IMR-90 (cell line): ENCODE measurements around the gene LAPTM5. TPM values are rescaled to one million over a fixed set of nuclear protein-coding genes. Genes with fewer than 3 reads are reported as not detected.

ENCODE experiments used
- ATAC-seq: fragments of 200-7000 bp; cut with Tn5 transposase; 2 replicates; pipeline ENCODE4 v1.9.1; 2020; ENCODE audit warnings: low read depth, mild to moderate bottlenecking, moderate library complexity
- BruUV-seq: library from RNA; stranded (reverse); fragments of 400-500 nt; replicated peaks from 2 replicates; lab custom pipeline; 2021; lab: Mats Ljungman, UMichigan
- CTCF ChIA-PET: fragments of 300-600 bp; formaldehyde crosslinking; extraction: SDS; loops from one replicate; lab custom pipeline; 2021; ENCODE audit warnings: antibody characterized with exemption; lab: Yijun Ruan, JAX
- POLR2A ChIA-PET: fragments of 300-600 bp; sonication (Branson Sonifier 250); formaldehyde crosslinking; loops from one replicate; lab custom pipeline; 2022; ENCODE audit warnings: antibody characterized with exemption; ENCODE audit not compliant: unreplicated experiment; lab: Charles Lee
- DNase-seq: peaks from one replicate; pipeline ENCODE4 v3.0.0; 2013
- H2AFZ ChIP-seq: replicated peaks from 2 replicates; pipeline ENCODE3; 2013; ENCODE audit warnings: low read length, mild to moderate bottlenecking; ENCODE audit not compliant: poor library complexity
- H2AK5ac ChIP-seq: 2 replicates; pipeline ENCODE4 v1.6.1; 2013; ENCODE audit warnings: low read depth, low read length, inconsistent platforms
- H2AK9ac ChIP-seq: replicated peaks from 2 replicates; pipeline ENCODE3; 2013; ENCODE audit warnings: mild to moderate bottlenecking, low read depth, low read length, moderate library complexity; ENCODE audit not compliant: poor library complexity
- H2BK120ac ChIP-seq: 2 replicates; pipeline ENCODE4 v1.6.1; 2013; ENCODE audit warnings: low read depth, low read length, inconsistent platforms
- H2BK15ac ChIP-seq: 3 replicates; pipeline ENCODE4 v1.6.1; 2013; ENCODE audit warnings: low read depth, low read length, inconsistent platforms
- H2BK20ac ChIP-seq: 2 replicates; pipeline ENCODE4 v1.6.1; 2013; ENCODE audit warnings: low read depth, mild to moderate bottlenecking, inconsistent platforms, low read length, moderate library complexity
- H2BK5ac ChIP-seq: 2 replicates; pipeline ENCODE4 v1.6.1; 2013; ENCODE audit warnings: mild to moderate bottlenecking, low read depth, low read length, inconsistent platforms; ENCODE audit not compliant: poor library complexity, severe bottlenecking
- H3K14ac ChIP-seq: replicated peaks from 2 replicates; pipeline ENCODE4 v1.6.1; 2013; ENCODE audit warnings: low read depth, low read length, inconsistent platforms
- H3K18ac ChIP-seq: 2 replicates; pipeline ENCODE4 v1.6.1; 2013; ENCODE audit warnings: low read depth, low read length, control low read depth
- H3K23ac ChIP-seq: 2 replicates; pipeline ENCODE4 v1.6.1; 2013; ENCODE audit warnings: low read depth, low read length, inconsistent platforms
- H3K27ac ChIP-seq: 2 replicates; pipeline ENCODE4 v1.5.1; 2013; ENCODE audit warnings: mild to moderate bottlenecking, control low read depth, low read length; ENCODE audit not compliant: insufficient read depth
- H3K27me3 ChIP-seq: 2 replicates; pipeline ENCODE4 v1.6.1; 2013; ENCODE audit warnings: low read length; ENCODE audit not compliant: control insufficient read depth, insufficient read depth
- H3K36me3 ChIP-seq: 2 replicates; pipeline ENCODE4 v1.6.1; 2013; ENCODE audit warnings: low read length, mixed read lengths; ENCODE audit not compliant: control insufficient read depth, insufficient read depth
- H3K4ac ChIP-seq: 2 replicates; pipeline ENCODE4 v1.6.1; 2013; ENCODE audit warnings: low read depth, low read length, inconsistent platforms
- H3K4me1 ChIP-seq: 2 replicates; pipeline ENCODE4 v1.6.1; 2013; ENCODE audit warnings: low read length, mixed read lengths; ENCODE audit not compliant: control insufficient read depth, insufficient read depth
- H3K4me2 ChIP-seq: 2 replicates; pipeline ENCODE4 v1.6.1; 2013; ENCODE audit warnings: low read depth, mild to moderate bottlenecking, control low read depth, low read length, moderate library complexity
- H3K4me3 ChIP-seq: 2 replicates; pipeline ENCODE4 v1.5.1; 2013; ENCODE audit warnings: low read depth, mild to moderate bottlenecking, control low read depth, low read length, moderate library complexity; ENCODE audit not compliant: insufficient read depth
- H3K56ac ChIP-seq: 2 replicates; pipeline ENCODE4 v1.6.1; 2013; ENCODE audit warnings: low read length, inconsistent platforms; ENCODE audit not compliant: insufficient read depth; ENCODE audit errors: extremely low read depth
- H3K79me1 ChIP-seq, 2 experiments: 2 replicates each; pipeline ENCODE4 v1.6.1; 2013; ENCODE audit warnings: low read length in 2 of 2, inconsistent platforms in 1 of 2, low read depth in 1 of 2
- H3K9ac ChIP-seq: 2 replicates; pipeline ENCODE4 v1.6.1; 2013; ENCODE audit warnings: low read depth, low read length, control low read depth
- H3K9me1 ChIP-seq: 2 replicates; pipeline ENCODE4 v1.6.1; 2013; ENCODE audit warnings: low read length, inconsistent platforms; ENCODE audit not compliant: insufficient read depth
- H3K9me3 ChIP-seq: 2 replicates; pipeline ENCODE4 v1.6.1; 2013; ENCODE audit warnings: low read length; ENCODE audit not compliant: control insufficient read depth, insufficient read depth
- H4K20me1 ChIP-seq: 2 replicates; pipeline ENCODE4 v1.6.1; 2013; ENCODE audit warnings: low read length, inconsistent platforms; ENCODE audit not compliant: insufficient read depth
- H4K5ac ChIP-seq: 2 replicates; pipeline ENCODE4 v1.6.1; 2013; ENCODE audit warnings: mild to moderate bottlenecking, low read depth, low read length, control low read depth
- H4K8ac ChIP-seq, 2 experiments: 2 replicates each; pipeline ENCODE4 v1.6.1; 2013; ENCODE audit warnings: low read depth in 2 of 2, low read length in 2 of 2, control low read depth in 1 of 2, inconsistent platforms in 1 of 2
- H4K91ac ChIP-seq: 2 replicates; pipeline ENCODE4 v1.6.1; 2013; ENCODE audit warnings: low read depth, low read length, inconsistent platforms; ENCODE audit not compliant: insufficient read depth
- BHLHE40 ChIP-seq: fragments of 150-350 bp; IDR thresholded peaks from 2 replicates; pipeline ENCODE4 v1.6.1; 2016; ENCODE audit warnings: mild to moderate bottlenecking, low read depth, low read length
- CEBPB ChIP-seq: IDR thresholded peaks from 2 replicates; pipeline ENCODE4 v1.6.1; 2012; ENCODE audit warnings: low read depth, low read length, improper control_type of control experiment
- CHD1 ChIP-seq: IDR thresholded peaks from 2 replicates; pipeline ENCODE4 v1.6.1; 2012; ENCODE audit warnings: low read depth, low read length, improper control_type of control experiment
- FOS ChIP-seq: fragments of 150-350 bp; IDR thresholded peaks from 2 replicates; pipeline ENCODE4 v1.6.1; 2016; ENCODE audit warnings: low read depth, low read length
- MAFK ChIP-seq: IDR thresholded peaks from 2 replicates; pipeline ENCODE4 v1.6.1; 2012; ENCODE audit warnings: low read depth, low read length, improper control_type of control experiment
- MAZ ChIP-seq: IDR thresholded peaks from 2 replicates; pipeline ENCODE4 v1.6.1; 2012; ENCODE audit warnings: low read depth, mild to moderate bottlenecking, low read length, improper control_type of control experiment, moderate library complexity, borderline replicate concordance
- MXI1 ChIP-seq: IDR thresholded peaks from 2 replicates; pipeline ENCODE4 v1.6.1; 2012; ENCODE audit warnings: low read depth, mild to moderate bottlenecking, low read length, moderate library complexity, borderline replicate concordance
- NFE2L2 ChIP-seq: fragments of 150-350 bp; IDR thresholded peaks from 2 replicates; pipeline ENCODE4 v1.6.1; 2016; ENCODE audit warnings: low read depth, mild to moderate bottlenecking, low read length
- POLR2A ChIP-seq: IDR thresholded peaks from 2 replicates; pipeline ENCODE4 v1.6.1; 2012; ENCODE audit warnings: mild to moderate bottlenecking, low read depth, low read length
- RAD21 ChIP-seq: IDR thresholded peaks from 2 replicates; pipeline ENCODE4 v1.6.1; 2012; ENCODE audit warnings: low read length, improper control_type of control experiment
- RCOR1 ChIP-seq: IDR thresholded peaks from 2 replicates; pipeline ENCODE4 v1.6.1; 2012; ENCODE audit warnings: mild to moderate bottlenecking, low read length, improper control_type of control experiment; ENCODE audit not compliant: insufficient replicate concordance
- SMC3 ChIP-seq: fragments of 150-350 bp; IDR thresholded peaks from 2 replicates; pipeline ENCODE4 v1.6.1; 2016; ENCODE audit warnings: low read depth, mild to moderate bottlenecking, antibody characterized with exemption, low read length, moderate library complexity
- WGBS, 2 experiments: methylation state at CpG; one replicate each; pipeline versions ENCODE4 v1.1.5 to v1.1.7; 2013; ENCODE audit warnings: missing lambda C conversion rate in 2 of 2; ENCODE audit not compliant: insufficient read length in 1 of 2; ENCODE audit errors: extremely low coverage in 2 of 2; 5-methylcytosine and 5-hydroxymethylcytosine counted together
- dilution Hi-C: fragments of 300-500 bp; cut with HindIII; formaldehyde crosslinking; loops from one replicate; pipeline ENCODE4 v1.14.3; 2018; ENCODE audit warnings: low sequenced_read_pairs; ENCODE audit not compliant: unreplicated experiment
- in situ Hi-C: fragments of 300-500 bp; cut with MboI; formaldehyde crosslinking; loops from 3 replicates; pipeline ENCODE4 v1.14.3; 2019; ENCODE audit warnings: low sequenced_read_pairs, inconsistent platforms, mixed read lengths
- intact Hi-C: fragments of 100-400 bp; cut with micrococcal nuclease; formaldehyde crosslinking; loops from 2 replicates; pipeline ENCODE4 v1.10.0; 2022
- polyA plus RNA-seq, 3 experiments: library from polyadenylated mRNA; depleted of rRNA; stranded (reverse); fragments of >200 nt; gene quantifications; 2 replicates each; pipeline ENCODE4 v1.2.3, GENCODE V29; 2012; ENCODE audit warnings: low replicate concordance in 1 of 3
- total RNA-seq: library from RNA; depleted of rRNA; stranded (reverse); fragments of >200 nt; gene quantifications from 2 replicates; pipeline ENCODE4 v1.2.3, GENCODE V29; 2012
- TF ChIP-seq, protein P1 (sequence below): fragments of 150-350 bp; IDR thresholded peaks from 2 replicates; pipeline ENCODE4 v1.6.1; 2017; ENCODE audit warnings: mild to moderate bottlenecking, antibody characterized with exemption, low read length, low read depth
- TF ChIP-seq, protein P2 (sequence below): conservative IDR thresholded peaks from 2 replicates; pipeline ENCODE4 v1.5.1; 2012; ENCODE audit warnings: mild to moderate bottlenecking, low read depth, low read length, improper control_type of control experiment

The LAPTM5 gene
- total and polyA plus RNA-seq, 2 of the 4 experiments (the other 2 are of a cell fraction): 0.09 TPM; not detected in 1

DNA sequence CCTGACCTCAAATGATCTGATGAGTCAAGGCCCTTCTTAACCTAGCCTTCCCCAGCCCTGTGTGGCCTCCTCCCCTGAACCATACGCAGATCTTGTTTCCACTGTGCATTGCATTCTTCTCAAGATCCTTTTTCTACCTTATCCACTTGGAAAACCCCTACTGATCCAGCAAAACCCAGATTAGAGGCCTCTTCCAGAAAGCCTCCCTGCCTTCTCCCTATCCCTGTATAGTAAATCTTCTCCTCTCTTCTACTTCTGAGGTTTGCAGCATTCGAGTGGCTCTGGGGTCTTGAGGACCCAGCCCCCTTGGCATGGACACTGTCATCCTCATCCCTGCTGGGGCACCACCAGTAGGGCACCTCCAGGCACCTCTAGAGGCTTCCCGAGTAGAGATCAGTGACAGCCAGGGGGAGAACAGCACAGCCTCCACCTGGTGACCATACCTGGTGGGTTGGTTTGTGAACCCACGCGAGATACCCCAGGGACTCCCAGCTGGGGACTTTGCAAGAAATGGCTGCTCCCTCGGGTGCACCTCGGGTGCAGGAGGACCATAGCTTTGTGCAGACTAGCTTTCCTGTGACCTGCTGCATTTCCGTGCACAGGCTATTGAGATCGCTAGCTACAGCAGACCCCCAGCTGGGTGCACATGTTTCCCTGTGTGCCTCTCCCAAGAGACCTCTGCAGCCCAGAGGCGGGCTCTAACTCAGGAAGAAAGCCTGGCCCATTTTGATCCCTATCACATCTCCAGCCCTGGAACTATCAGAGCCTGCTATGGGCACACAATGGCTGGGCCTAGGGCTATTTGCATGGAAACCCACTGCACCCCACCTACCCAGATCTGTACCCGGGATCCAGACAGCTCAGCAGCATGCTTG lies 68.4 kb downstream of the LAPTM5 start:
- Histone ChIP-seq H3K9me3 (peaks cover 3% of the 10 kb centered on the region; the same call in 1 of the 2 replicates), H3K4me2 (no peak overlapping the region), H4K5ac (no peak overlapping the region), H3K27ac (no peak overlapping the region), H3K14ac (no peak overlapping the region), H3K18ac (no peak overlapping the region), H2BK15ac (no peak overlapping the region), H2BK20ac (no peak overlapping the region), H2BK5ac (no peak overlapping the region), H4K8ac (no peak overlapping the region), H2AK9ac (no peak overlapping the region), H3K23ac (no peak overlapping the region), H3K79me1 (no peaks in the 10 kb centered on the region), H3K4me1 (no peaks in the 10 kb centered on the region), H3K9me1 (no peaks in the 10 kb centered on the region), H3K4ac (no peak overlapping the region), H3K36me3 (no peaks in the 10 kb centered on the region), H4K20me1 (no peaks in the 10 kb centered on the region), H2AK5ac (no peak overlapping the region), H3K27me3 (peaks cover 53% of the 10 kb centered on the region), H2AFZ (no peak overlapping the region), H3K56ac (no peak overlapping the region), H3K9ac (no peak overlapping the region), H4K91ac (no peak overlapping the region), H3K4me3 (no peak overlapping the region), H2BK120ac (no peak overlapping the region)
- ChIA-PET POLR2A (no interaction called here), CTCF (no interaction called here)
- in situ Hi-C loops: no loop called here
- DNase-seq (no peak), ATAC-seq (no peak)
- WGBS, 2 experiments: 53% methylated on average over 7 of the region's 11 CpGs; no CpG with 5 or more reads in 1 of the 2 experiments
- BruUV-seq: no TSS peak
- TF ChIP-seq, protein P1, sequence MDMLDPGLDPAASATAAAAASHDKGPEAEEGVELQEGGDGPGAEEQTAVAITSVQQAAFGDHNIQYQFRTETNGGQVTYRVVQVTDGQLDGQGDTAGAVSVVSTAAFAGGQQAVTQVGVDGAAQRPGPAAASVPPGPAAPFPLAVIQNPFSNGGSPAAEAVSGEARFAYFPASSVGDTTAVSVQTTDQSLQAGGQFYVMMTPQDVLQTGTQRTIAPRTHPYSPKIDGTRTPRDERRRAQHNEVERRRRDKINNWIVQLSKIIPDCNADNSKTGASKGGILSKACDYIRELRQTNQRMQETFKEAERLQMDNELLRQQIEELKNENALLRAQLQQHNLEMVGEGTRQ: no peak
- TF ChIP-seq CHD1: no peak
- no peak for TF ChIP-seq MAZ
- TF ChIP-seq MXI1: no peak
- no peak for TF ChIP-seq RCOR1
- no peak for TF ChIP-seq CEBPB
- TF ChIP-seq RAD21: no peak
- TF ChIP-seq SMC3: no peak
- TF ChIP-seq FOS: no peak
- no peak for TF ChIP-seq BHLHE40
- no peak for TF ChIP-seq POLR2A
- TF ChIP-seq NFE2L2: no peak
- no peak for TF ChIP-seq MAFK
- TF ChIP-seq, protein P2, sequence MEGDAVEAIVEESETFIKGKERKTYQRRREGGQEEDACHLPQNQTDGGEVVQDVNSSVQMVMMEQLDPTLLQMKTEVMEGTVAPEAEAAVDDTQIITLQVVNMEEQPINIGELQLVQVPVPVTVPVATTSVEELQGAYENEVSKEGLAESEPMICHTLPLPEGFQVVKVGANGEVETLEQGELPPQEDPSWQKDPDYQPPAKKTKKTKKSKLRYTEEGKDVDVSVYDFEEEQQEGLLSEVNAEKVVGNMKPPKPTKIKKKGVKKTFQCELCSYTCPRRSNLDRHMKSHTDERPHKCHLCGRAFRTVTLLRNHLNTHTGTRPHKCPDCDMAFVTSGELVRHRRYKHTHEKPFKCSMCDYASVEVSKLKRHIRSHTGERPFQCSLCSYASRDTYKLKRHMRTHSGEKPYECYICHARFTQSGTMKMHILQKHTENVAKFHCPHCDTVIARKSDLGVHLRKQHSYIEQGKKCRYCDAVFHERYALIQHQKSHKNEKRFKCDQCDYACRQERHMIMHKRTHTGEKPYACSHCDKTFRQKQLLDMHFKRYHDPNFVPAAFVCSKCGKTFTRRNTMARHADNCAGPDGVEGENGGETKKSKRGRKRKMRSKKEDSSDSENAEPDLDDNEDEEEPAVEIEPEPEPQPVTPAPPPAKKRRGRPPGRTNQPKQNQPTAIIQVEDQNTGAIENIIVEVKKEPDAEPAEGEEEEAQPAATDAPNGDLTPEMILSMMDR: no peak
- intact Hi-C loops: no loop called here
- dilution Hi-C loops: no loop called here
